H9 (cell line): ENCODE results near the gene MTURN. TPM values are rescaled to one million over a fixed set of nuclear protein-coding genes. Genes with fewer than 3 reads are reported as not detected.

Experiments used
- DNase-seq: peaks from one replicate; pipeline ENCODE4 v3.0.0-alpha.2; 2017
- H2AFZ ChIP-seq: one replicate; pipeline ENCODE4 v1.6.1; 2013; ENCODE audit warnings: mild to moderate bottlenecking, low read length, control low read depth, moderate library complexity
- H2AK5ac ChIP-seq: 2 replicates; pipeline ENCODE4 v1.6.1; 2013; ENCODE audit warnings: low read length, control low read depth, mixed read lengths; ENCODE audit not compliant: insufficient read length
- H2BK120ac ChIP-seq: one replicate; pipeline ENCODE4 v1.6.1; 2013; ENCODE audit warnings: low read depth, mild to moderate bottlenecking, low read length, control low read depth, inconsistent platforms; ENCODE audit not compliant: poor library complexity, severe bottlenecking
- H2BK12ac ChIP-seq: 2 replicates; pipeline ENCODE4 v1.6.1; 2013; ENCODE audit warnings: low read length, control low read depth, mixed read lengths, low read depth; ENCODE audit not compliant: insufficient read length
- H2BK15ac ChIP-seq: 2 replicates; pipeline ENCODE4 v1.6.1; 2013; ENCODE audit warnings: low read depth, low read length, control low read depth
- H2BK20ac ChIP-seq: one replicate; pipeline ENCODE4 v1.6.1; 2013; ENCODE audit warnings: low read depth, mild to moderate bottlenecking, low read length, control low read depth, inconsistent platforms; ENCODE audit not compliant: poor library complexity, severe bottlenecking
- H2BK5ac ChIP-seq: 2 replicates; pipeline ENCODE4 v1.6.1; 2013; ENCODE audit warnings: low read length, control low read depth, mixed read lengths; ENCODE audit not compliant: insufficient read length
- H3K14ac ChIP-seq: 2 replicates; pipeline ENCODE4 v1.6.1; 2013; ENCODE audit warnings: low read length, control low read depth; ENCODE audit not compliant: insufficient read depth
- H3K18ac ChIP-seq: 2 replicates; pipeline ENCODE4 v1.6.1; 2013; ENCODE audit warnings: low read depth, mild to moderate bottlenecking, mixed read lengths, low read length, control low read depth; ENCODE audit not compliant: insufficient read length
- H3K23ac ChIP-seq: 2 replicates; pipeline ENCODE4 v1.6.1; 2013; ENCODE audit warnings: low read length, control low read depth, mixed read lengths, low read depth; ENCODE audit not compliant: insufficient read length
- H3K23me2 ChIP-seq: 2 replicates; pipeline ENCODE4 v1.6.1; 2013; ENCODE audit warnings: low read depth, mild to moderate bottlenecking, mixed read lengths, low read length, control low read depth; ENCODE audit not compliant: insufficient read length, poor library complexity, severe bottlenecking
- H3K27ac ChIP-seq: 2 replicates; pipeline ENCODE4 v1.5.1; 2013; ENCODE audit warnings: low read length, control low read depth, mixed read lengths, low read depth; ENCODE audit not compliant: insufficient read length
- H3K27me3 ChIP-seq: 2 replicates; pipeline ENCODE4 v1.6.1; 2013; ENCODE audit warnings: low read length, control low read depth, inconsistent platforms; ENCODE audit not compliant: insufficient read depth
- H3K4ac ChIP-seq: 2 replicates; pipeline ENCODE4 v1.6.1; 2013; ENCODE audit warnings: low read depth, mild to moderate bottlenecking, control low read depth, inconsistent platforms, low read length, moderate library complexity
- H3K4me1 ChIP-seq: 2 replicates; pipeline ENCODE4 v1.6.1; 2013; ENCODE audit warnings: low read length, control low read depth, inconsistent platforms; ENCODE audit not compliant: insufficient read depth
- H3K4me2 ChIP-seq: 2 replicates; pipeline ENCODE4 v1.6.1; 2013; ENCODE audit warnings: low read length, control low read depth, mixed read lengths; ENCODE audit not compliant: insufficient read length, insufficient read depth
- H3K56ac ChIP-seq: 2 replicates; pipeline ENCODE4 v1.6.1; 2013; ENCODE audit warnings: low read depth, mild to moderate bottlenecking, mixed read lengths, low read length, control low read depth; ENCODE audit not compliant: insufficient read length
- H3K79me1 ChIP-seq: 2 replicates; pipeline ENCODE4 v1.6.1; 2013; ENCODE audit warnings: low read depth, mild to moderate bottlenecking, moderate library complexity, low read length, control low read depth, inconsistent platforms; ENCODE audit not compliant: insufficient read depth, poor library complexity, severe bottlenecking
- H3K79me2 ChIP-seq: 2 replicates; pipeline ENCODE4 v1.6.1; 2013; ENCODE audit warnings: low read length, control low read depth, inconsistent platforms; ENCODE audit not compliant: insufficient read depth
- H3K9ac ChIP-seq: 2 replicates; pipeline ENCODE4 v1.6.1; 2013; ENCODE audit warnings: low read length, control low read depth, mixed read lengths; ENCODE audit not compliant: insufficient read length; ENCODE audit errors: extremely low read depth
- H3K9me3 ChIP-seq: one replicate; pipeline ENCODE4 v1.6.1; 2013; ENCODE audit warnings: low read depth, low read length, inconsistent platforms; ENCODE audit not compliant: control insufficient read depth
- H3T11ph ChIP-seq: one replicate; pipeline ENCODE4 v1.6.1; 2013; ENCODE audit warnings: mild to moderate bottlenecking, low read length, control low read depth, inconsistent platforms
- H4K20me1 ChIP-seq: one replicate; pipeline ENCODE4 v1.6.1; 2013; ENCODE audit not compliant: control insufficient read depth, insufficient read length, insufficient read depth
- H4K5ac ChIP-seq: 2 replicates; pipeline ENCODE4 v1.6.1; 2013; ENCODE audit warnings: low read depth, mild to moderate bottlenecking, mixed read lengths, low read length, control low read depth; ENCODE audit not compliant: insufficient read length
- H4K8ac ChIP-seq: replicated peaks from 2 replicates; pipeline ENCODE4 v1.6.1; 2013; ENCODE audit warnings: low read length, control low read depth, mixed read lengths, low read depth; ENCODE audit not compliant: insufficient read length
- H4K91ac ChIP-seq: 2 replicates; pipeline ENCODE4 v1.6.1; 2013; ENCODE audit warnings: low read depth, mild to moderate bottlenecking, moderate library complexity, mixed read lengths, low read length, control low read depth; ENCODE audit not compliant: insufficient read length
- H3K27ac Mint-ChIP-seq, 3 experiments: 2 replicates in 2 of 3; 3 replicates in 1 of 3; pipeline ENCODE4 v1.8.0; 2020 to 2021; ENCODE audit warnings: mixed read lengths in 3 of 3, mild to moderate bottlenecking in 1 of 3, moderate library complexity in 1 of 3
- H3K27me3 Mint-ChIP-seq: 2 replicates; pipeline ENCODE4 v1.8.0; 2021; ENCODE audit warnings: low read depth, mild to moderate bottlenecking, moderate library complexity, mixed read lengths
- H3K36me3 Mint-ChIP-seq, 3 experiments: 2 replicates in 2 of 3; 3 replicates in 1 of 3; pipeline ENCODE4 v1.8.0; 2020 to 2021; ENCODE audit warnings: low read depth in 3 of 3, mixed read lengths in 3 of 3; ENCODE audit not compliant: insufficient read depth in 1 of 3
- H3K4me1 Mint-ChIP-seq, 2 experiments: 2 replicates each; pipeline ENCODE4 v1.8.0; 2020; ENCODE audit warnings: mixed read lengths in 2 of 2
- H3K4me3 Mint-ChIP-seq, 2 experiments: 2 replicates in 1 of 2; 3 replicates in 1 of 2; pipeline ENCODE4 v1.8.0; 2020 to 2021; ENCODE audit warnings: mild to moderate bottlenecking in 2 of 2, mixed read lengths in 2 of 2, moderate library complexity in 1 of 2
- H3K9me3 Mint-ChIP-seq, 2 experiments: 2 replicates in 1 of 2; 3 replicates in 1 of 2; pipeline ENCODE4 v1.8.0; 2020; ENCODE audit warnings: mild to moderate bottlenecking in 2 of 2, mixed read lengths in 2 of 2, moderate library complexity in 1 of 2
- CTCF ChIP-seq: fragments of 200-600 bp; sonication (generic); conservative IDR thresholded peaks from 3 replicates; pipeline ENCODE4 v1.8.0; 2021; ENCODE audit warnings: antibody characterized with exemption, mild to moderate bottlenecking
- WGBS: extraction: QIAGEN DNeasy Blood & Tissue Kit; methylation state at CpG from one replicate; pipeline ENCODE4 v1.1.7; 2013; ENCODE audit warnings: missing lambda C conversion rate, low lambda C conversion rate, mixed read lengths; ENCODE audit not compliant: insufficient read length; ENCODE audit errors: extremely low coverage; 5-methylcytosine and 5-hydroxymethylcytosine counted together
- total RNA-seq: library from RNA; stranded (reverse); gene quantifications from 2 replicates; pipeline ENCODE4 v1.2.1, GENCODE V29; 2021

Gene MTURN
- total RNA-seq, 1 experiment from 2014 or later = 3.4 TPM

GRCh38 chr7:30160329-30160728 lies 25.5 kb downstream of the MTURN start:
- DNase-seq = no peak
- Histone ChIP-seq H3K4me1 (peaks cover 12% of the 10 kb centered on the region), H3K9me3 (no peaks in the 10 kb centered on the region), H3K56ac (no peak overlapping the region), H2AK5ac (no peak overlapping the region), H4K91ac (no peak overlapping the region), H2AFZ (no peak overlapping the region), H3K27ac (no peak overlapping the region), H2BK5ac (no peak overlapping the region), H3K4ac (no peak overlapping the region), H4K5ac (no peak overlapping the region), H3K79me2 (no peaks in the 10 kb centered on the region), H3K14ac (no peak overlapping the region), H3T11ph (no peak overlapping the region), H3K27me3 (no peaks in the 10 kb centered on the region), H4K20me1 (no peaks in the 10 kb centered on the region), H3K23ac (no peak overlapping the region), H3K9ac (no peak overlapping the region), H2BK20ac (no peak overlapping the region), H2BK15ac (no peak overlapping the region), H2BK12ac (no peak overlapping the region), H2BK120ac (no peak overlapping the region), H4K8ac (no peak overlapping the region), H3K18ac (no peak overlapping the region), H3K23me2 (no peaks in the 10 kb centered on the region), H3K79me1 (no peaks in the 10 kb centered on the region), H3K4me2 (no peak overlapping the region)
- Mint-ChIP-seq H3K27ac (peak overlapping the region in 1 of 3 experiments; percentile 5; a peak in 1 of 7 replicates), H3K9me3 (no peaks in the 10 kb centered on the region), H3K4me3 (no peak overlapping the region), H3K36me3 (no peaks in the 10 kb centered on the region), H3K27me3 (no peaks in the 10 kb centered on the region), H3K4me1 (peaks cover 52 to 65% of the 10 kb centered on the region in 2 experiments)
- no peak for TF ChIP-seq CTCF
- WGBS = 100% methylated on average over 1 of the region's 2 CpGs
